HPDE6-E6E7 (cell line): ENCODE measurements around the gene BCAP29.

Experiments used
- DNase-seq: peaks from one replicate; pipeline ENCODE4 v3.0.0; 2011; ENCODE audit warnings: missing footprints; ENCODE audit errors: extremely low spot score

BCAP29 gene

GRCh38 chr7:107667341-107667740 is 87.3 kb downstream of the BCAP29 start:
- DNase-seq, result no peak

GRCh38 chr7:107668296-107668695 is 88.2 kb downstream of the BCAP29 start:
- no peak for DNase-seq
